ENCODE results near the gene AVPR1B.

AVPR1B gene

GRCh38 chr1:206122686-206123085 is 5.5 kb upstream of the AVPR1B start:
- Mint-ChIP-seq H3K27me3 (peaks cover 43% of the 10 kb centered on the region), H3K36me3 (no peaks in the 10 kb centered on the region)
- CTCF ChIA-PET: no interaction called here

GRCh38 chr1:206121269-206121668 is 4.1 kb upstream of the AVPR1B start:
- peaks cover 6% of the 10 kb centered on the region for H3K9me3 Mint-ChIP-seq
- CTCF ChIA-PET: interaction anchor here (0.8 kb wide), 1 partner anchor 18 kb away, joined by 3 read pairs; no protein-coding TSS in a partner anchor
- peaks cover 52% of the 10 kb centered on the region for H3K27me3 Mint-ChIP-seq
- peaks cover 8% of the 10 kb centered on the region for H3K4me1 Mint-ChIP-seq
- H3K4me3 Mint-ChIP-seq: no peak overlapping the region
- no peaks in the 10 kb centered on the region for H3K36me3 Mint-ChIP-seq
- no peak for DNase-seq
- no peak overlapping the region for H3K27ac Mint-ChIP-seq

More at GRCh38 chr1:206122686-206123085, 5.5 kb upstream of the AVPR1B start:
- peaks cover 2% of the 10 kb centered on the region for H3K4me1 Mint-ChIP-seq
- H3K4me3 Mint-ChIP-seq: no peak overlapping the region
- peaks cover 6% of the 10 kb centered on the region for H3K9me3 Mint-ChIP-seq
- no peak for DNase-seq
- no peak overlapping the region for H3K27ac Mint-ChIP-seq

GRCh38 chr1:206120406-206120805 is 3.2 kb upstream of the AVPR1B start:
- no peak for DNase-seq
- Mint-ChIP-seq H3K27me3 (peaks cover 56% of the 10 kb centered on the region), H3K9me3 (peaks cover 6% of the 10 kb centered on the region), H3K36me3 (no peaks in the 10 kb centered on the region), H3K4me3 (no peak overlapping the region), H3K27ac (no peak overlapping the region), H3K4me1 (peaks cover 10% of the 10 kb centered on the region)
- CTCF ChIA-PET: interaction anchor here (1.6 kb wide), 1 partner anchor 90 kb away, joined by 4 read pairs; no protein-coding TSS in a partner anchor

- Mint-ChIP-seq H3K36me3 (no peaks in the 10 kb centered on the region), H3K27me3 (peaks cover 68% of the 10 kb centered on the region), H3K27ac (no peak overlapping the region), H3K9me3 (peaks cover 6% of the 10 kb centered on the region), H3K4me1 (peaks cover 10% of the 10 kb centered on the region), H3K4me3 (peak overlapping the region; percentile 10)
- no peak for DNase-seq
- CTCF ChIA-PET: no interaction called here
Observed at GRCh38 chr1:206116873-206117150, 376 bp downstream of the AVPR1B start.

GRCh38 chr1:206116191-206116872 is 856 bp downstream of the AVPR1B start:
- Mint-ChIP-seq H3K9me3 (peaks cover 6% of the 10 kb centered on the region), H3K4me1 (peaks cover 10% of the 10 kb centered on the region), H3K27me3 (peaks cover 68% of the 10 kb centered on the region), H3K36me3 (no peaks in the 10 kb centered on the region), H3K27ac (no peak overlapping the region), H3K4me3 (no peak overlapping the region)
- no peak for DNase-seq
- CTCF ChIA-PET: no interaction called here

- peaks cover 10% of the 10 kb centered on the region for H3K4me1 Mint-ChIP-seq
- no peak overlapping the region for H3K27ac Mint-ChIP-seq
- DNase-seq: no peak
- peaks cover 3% of the 10 kb centered on the region for H3K9me3 Mint-ChIP-seq
- no peaks in the 10 kb centered on the region for H3K36me3 Mint-ChIP-seq
- peaks cover 68% of the 10 kb centered on the region for H3K27me3 Mint-ChIP-seq
- H3K4me3 Mint-ChIP-seq: no peak overlapping the region
- CTCF ChIA-PET: interaction anchor here (0.7 kb wide), 1 partner anchor 195 kb away, joined by 3 read pairs; no protein-coding TSS in a partner anchor
Observed at GRCh38 chr1:206115791-206116190, 1.4 kb downstream of the AVPR1B start.

GRCh38 chr1:206114692-206115640 is 2.2 kb downstream of the AVPR1B start:
- H3K4me3 Mint-ChIP-seq: no peak overlapping the region
- H3K4me1 Mint-ChIP-seq: peaks cover 10% of the 10 kb centered on the region
- no peak for DNase-seq
- CTCF ChIA-PET: interaction anchor here (0.7 to 1.3 kb wide), 4 partner anchors 9 to 195 kb away, joined by 3 to 6 read pairs (median 4); no protein-coding TSS in a partner anchor
- no peak overlapping the region for H3K27ac Mint-ChIP-seq
- no peaks in the 10 kb centered on the region for H3K36me3 Mint-ChIP-seq
- H3K9me3 Mint-ChIP-seq: no peaks in the 10 kb centered on the region
- peaks cover 68% of the 10 kb centered on the region for H3K27me3 Mint-ChIP-seq

- Mint-ChIP-seq H3K9me3 (no peaks in the 10 kb centered on the region), H3K4me3 (no peak overlapping the region), H3K27ac (no peak overlapping the region), H3K27me3 (peaks cover 66% of the 10 kb centered on the region), H3K36me3 (no peaks in the 10 kb centered on the region), H3K4me1 (peaks cover 9% of the 10 kb centered on the region)
- CTCF ChIA-PET: interaction anchor here (7.7 kb wide), 1 partner anchor 128 kb away, joined by 89 read pairs; no protein-coding TSS in a partner anchor
- no peak for DNase-seq
Observed at GRCh38 chr1:206112600-206113301, 4.4 kb downstream of the AVPR1B start.

DNA sequence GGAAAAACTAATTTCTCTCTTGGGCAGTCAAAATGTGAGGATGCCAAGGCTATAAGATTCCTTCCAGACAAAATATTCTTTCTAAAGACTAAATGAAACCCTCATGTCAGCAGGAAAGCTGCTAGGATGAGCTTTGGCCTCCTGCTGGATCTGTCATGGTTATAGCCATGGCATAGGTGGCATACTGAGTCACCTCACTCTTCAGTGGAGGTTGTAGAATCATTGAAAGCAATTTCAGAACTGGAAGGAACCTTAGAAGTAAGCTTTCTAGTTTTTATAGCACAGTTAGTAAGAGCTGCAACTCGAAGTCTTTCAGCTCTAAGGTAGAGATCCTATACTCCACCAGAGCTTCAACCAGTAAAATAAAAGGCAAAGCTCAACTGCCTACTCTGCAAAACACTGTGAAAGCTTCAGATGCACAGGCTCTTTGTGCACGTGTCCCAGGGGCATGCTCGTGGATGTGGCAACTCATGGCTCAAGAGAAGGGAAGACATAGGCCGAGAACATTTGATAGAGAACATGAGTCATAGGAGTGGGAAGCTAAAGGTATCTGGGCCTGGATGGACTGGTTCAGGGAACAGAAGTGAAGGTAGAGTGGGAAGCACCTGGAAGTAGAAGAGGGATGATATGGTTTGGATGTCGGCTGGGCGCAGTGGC is 5.8 kb downstream of the AVPR1B start:
- H3K36me3 Mint-ChIP-seq: no peaks in the 10 kb centered on the region
- CTCF ChIA-PET: interaction anchor here (0.5 to 7.7 kb wide), 4 partner anchors 80 to 627 kb away, joined by 3 to 89 read pairs (median 4); no protein-coding TSS in a partner anchor
- H3K4me1 Mint-ChIP-seq: peaks cover 2% of the 10 kb centered on the region
- no peak for DNase-seq
- no peak overlapping the region for H3K27ac Mint-ChIP-seq
- H3K9me3 Mint-ChIP-seq: no peaks in the 10 kb centered on the region
- no peak overlapping the region for H3K4me3 Mint-ChIP-seq
- peaks cover 61% of the 10 kb centered on the region for H3K27me3 Mint-ChIP-seq

- Mint-ChIP-seq H3K27me3 (peaks cover 55% of the 10 kb centered on the region), H3K9me3 (no peaks in the 10 kb centered on the region), H3K4me1 (no peaks in the 10 kb centered on the region), H3K27ac (no peak overlapping the region), H3K36me3 (no peaks in the 10 kb centered on the region), H3K4me3 (no peak overlapping the region)
- CTCF ChIA-PET: interaction anchor here (1.1 to 7.7 kb wide), 5 partner anchors 77 to 452 kb away, joined by 3 to 89 read pairs (median 5); no protein-coding TSS in a partner anchor
- no peak for DNase-seq
Observed at GRCh38 chr1:206110820-206111219, 6.4 kb downstream of the AVPR1B start.

- Mint-ChIP-seq H3K4me1 (no peaks in the 10 kb centered on the region), H3K27me3 (peaks cover 48% of the 10 kb centered on the region), H3K9me3 (no peaks in the 10 kb centered on the region), H3K4me3 (no peak overlapping the region), H3K27ac (no peak overlapping the region), H3K36me3 (no peaks in the 10 kb centered on the region)
- CTCF ChIA-PET: interaction anchor here (1.1 to 8.9 kb wide), 5 partner anchors 76 to 452 kb away, joined by 3 to 164 read pairs (median 5); no protein-coding TSS in a partner anchor
- no peak for DNase-seq
Observed at GRCh38 chr1:206110161-206110560, 7.0 kb downstream of the AVPR1B start.

- CTCF ChIA-PET: interaction anchor here (0.7 to 8.9 kb wide), 7 partner anchors 22 to 451 kb away, joined by 3 to 164 read pairs (median 5); no protein-coding TSS in a partner anchor
- H3K27me3 Mint-ChIP-seq: peaks cover 46% of the 10 kb centered on the region
- H3K27ac Mint-ChIP-seq: no peak overlapping the region
- no peak for DNase-seq
- H3K9me3 Mint-ChIP-seq: no peaks in the 10 kb centered on the region
- H3K4me3 Mint-ChIP-seq: no peak overlapping the region
- no peaks in the 10 kb centered on the region for H3K36me3 Mint-ChIP-seq
- no peaks in the 10 kb centered on the region for H3K4me1 Mint-ChIP-seq
Observed at GRCh38 chr1:206109718-206110117, 7.5 kb downstream of the AVPR1B start.

- H3K36me3 Mint-ChIP-seq: no peaks in the 10 kb centered on the region
- peaks cover 38% of the 10 kb centered on the region for H3K27me3 Mint-ChIP-seq
- no peak overlapping the region for H3K4me3 Mint-ChIP-seq
- DNase-seq: no peak
- CTCF ChIA-PET: interaction anchor here (0.8 to 8.9 kb wide), 9 partner anchors 16 to 316 kb away, joined by 3 to 164 read pairs (median 5); no protein-coding TSS in a partner anchor
- H3K27ac Mint-ChIP-seq: no peak overlapping the region
- H3K4me1 Mint-ChIP-seq: no peaks in the 10 kb centered on the region
- no peaks in the 10 kb centered on the region for H3K9me3 Mint-ChIP-seq
Observed at GRCh38 chr1:206108635-206109034, 8.6 kb downstream of the AVPR1B start.

All from activated naive CD4-positive, alpha-beta T cell treated with anti-CD3 and anti-CD28 coated beads, Interleukin-2, amount 10 ng/mL, durations not matched to agents 7 days and 5 days (primary cell).